HCT116 (cell line): ENCODE results near the gene DDX10. TPM values are rescaled to one million over a fixed set of nuclear protein-coding genes. Genes with fewer than 3 reads are reported as not detected.

ENCODE experiments used
- ATAC-seq: fragments of 200-7000 bp; cut with Tn5 transposase; 2 replicates; pipeline ENCODE4 v1.9.1; 2020; ENCODE audit warnings: mild to moderate bottlenecking, moderate library complexity
- BruUV-seq: library from RNA; stranded (reverse); fragments of 400-500 nt; replicated peaks from 2 replicates; lab custom pipeline; 2021; lab: Mats Ljungman, UMichigan
- CTCF ChIA-PET: fragments of 300-600 bp; sonication (Branson Sonifier 250); formaldehyde crosslinking; loops from one replicate; lab custom pipeline; 2021; ENCODE audit warnings: antibody characterized with exemption; lab: Charles Lee
- POLR2A ChIA-PET: fragments of 300-600, 350-600 bp; sonication (Branson Sonifier 250); formaldehyde crosslinking; loops from one replicate; lab custom pipeline; 2021; ENCODE audit warnings: antibody characterized with exemption; lab: Charles Lee
- RAD21 ChIA-PET, 2 experiments: fragments of 300-600 bp; sonication (Branson Sonifier 250); formaldehyde crosslinking; loops; one replicate each; lab custom pipeline; 2023; ENCODE audit warnings: low total read pairs in 2 of 2; ENCODE audit not compliant: uncharacterized antibody in 2 of 2, unreplicated experiment in 2 of 2, low non-redundant PET in 1 of 2; lab: Charles Lee
- DNase-seq: peaks from one replicate; pipeline ENCODE4 v3.0.0-alpha.2; 2010; ENCODE audit warnings: low read depth, low spot score
- H2AFZ ChIP-seq: fragments of 200-600 bp; shearing (Covaris generic), sonication (generic); 2 replicates; pipeline ENCODE4 v1.6.1; 2017; ENCODE audit warnings: low read depth, mixed run types, mixed read lengths, antibody characterized with exemption, low read length; ENCODE audit not compliant: poor library complexity, severe bottlenecking
- H3K27ac ChIP-seq: 2 replicates; pipeline ENCODE4 v1.5.1; 2012; ENCODE audit warnings: low read depth, low read length
- H3K27me3 ChIP-seq: fragments of 200-600 bp; sonication (generic); 2 replicates; pipeline ENCODE4 v1.6.1; 2016; ENCODE audit warnings: mixed run types, low read length, mixed read lengths; ENCODE audit not compliant: insufficient read depth
- H3K36me3 ChIP-seq, 2 experiments: fragments of 200-500 bp in 1 of 2; fragments of 200-600 bp in 1 of 2; sonication (Bioruptor generic) in 1 of 2; sonication (generic) in 1 of 2; 2 replicates each; pipeline versions ENCODE4 v1.5.1 to v1.6.1; 2014 to 2016; ENCODE audit warnings: low read length in 2 of 2, inconsistent platforms in 1 of 2, mixed read lengths in 1 of 2, mixed run types in 1 of 2; ENCODE audit not compliant: insufficient read depth in 2 of 2, control insufficient read depth in 1 of 2
- H3K4me1 ChIP-seq, 2 experiments: fragments of 200-600 bp in 1 of 2; sonication (generic) in 1 of 2; 2 replicates each; pipeline versions ENCODE4 v1.5.1 to v1.6.1; 2012 to 2017; ENCODE audit warnings: low read length in 2 of 2, inconsistent platforms in 1 of 2, mild to moderate bottlenecking in 1 of 2, mixed read lengths in 1 of 2, mixed run types in 1 of 2, moderate library complexity in 1 of 2; ENCODE audit not compliant: insufficient read depth in 2 of 2, control insufficient read depth in 1 of 2
- H3K4me2 ChIP-seq: fragments of 200-600 bp; sonication (generic); 2 replicates; pipeline ENCODE4 v1.6.1; 2017; ENCODE audit warnings: mixed run types, low read length, mixed read lengths
- H3K4me3 ChIP-seq, 2 experiments: fragments of 200-600 bp in 1 of 2; sonication (generic) in 1 of 2; replicated peaks in 1 of 2; 2 replicates each; pipeline ENCODE4 v1.5.1; 2011 to 2016; ENCODE audit warnings: low read length in 2 of 2, control low read depth in 1 of 2, low read depth in 1 of 2, mild to moderate bottlenecking in 1 of 2, mixed read lengths in 1 of 2, mixed run types in 1 of 2
- H3K79me2 ChIP-seq: fragments of 200-600 bp; sonication (generic); 2 replicates; pipeline ENCODE4 v1.6.1; 2017; ENCODE audit warnings: mild to moderate bottlenecking, mixed run types, low read length, moderate library complexity, mixed read lengths; ENCODE audit not compliant: insufficient read depth
- H3K9ac ChIP-seq: fragments of 200-600 bp; sonication (generic); 2 replicates; pipeline ENCODE4 v1.6.1; 2016; ENCODE audit warnings: low read length, mixed read lengths
- H3K9me2 ChIP-seq: fragments of 200-600 bp; sonication (generic), shearing (Covaris generic); 2 replicates; pipeline ENCODE4 v1.6.1; 2017; ENCODE audit warnings: mixed run types, mild to moderate bottlenecking, moderate library complexity; ENCODE audit not compliant: insufficient read depth
- H3K9me3 ChIP-seq, 2 experiments: fragments of 200-500 bp in 1 of 2; fragments of 200-600 bp in 1 of 2; sonication (Bioruptor generic) in 1 of 2; sonication (generic) in 1 of 2; 2 replicates each; pipeline ENCODE4 v1.6.1; 2014 to 2017; ENCODE audit warnings: low read length in 2 of 2, mixed read lengths in 2 of 2, inconsistent platforms in 1 of 2, low read depth in 1 of 2, mild to moderate bottlenecking in 1 of 2, mixed run types in 1 of 2, moderate library complexity in 1 of 2; ENCODE audit not compliant: control insufficient read depth in 1 of 2, insufficient read depth in 1 of 2
- H4K20me1 ChIP-seq: fragments of 200-600 bp; sonication (generic), shearing (Covaris generic); 2 replicates; pipeline ENCODE4 v1.6.1; 2017; ENCODE audit warnings: mixed run types, mild to moderate bottlenecking, moderate library complexity; ENCODE audit not compliant: insufficient read depth
- CEBPB ChIP-seq: IDR thresholded peaks from 2 replicates; pipeline ENCODE4 v1.6.1; 2012; ENCODE audit warnings: low read depth
- EZH2phosphoT487 ChIP-seq: fragments of 200-600 bp; IDR thresholded peaks from 2 replicates; pipeline ENCODE4 v1.6.1; 2018; ENCODE audit warnings: antibody characterized with exemption, borderline replicate concordance
- FOSL1 ChIP-seq: IDR thresholded peaks from 2 replicates; pipeline ENCODE4 v1.6.1; 2012; ENCODE audit warnings: low read depth
- POLR2A ChIP-seq: IDR thresholded peaks from 2 replicates; pipeline ENCODE4 v1.7.0; 2011; ENCODE audit warnings: borderline replicate concordance; ENCODE audit not compliant: insufficient read depth, insufficient read length; ENCODE audit errors: extremely low read depth
- SIN3A ChIP-seq: IDR thresholded peaks from 2 replicates; pipeline ENCODE4 v1.6.1; 2012; ENCODE audit warnings: low read depth
- SP1 ChIP-seq: IDR thresholded peaks from 2 replicates; pipeline ENCODE4 v1.6.1; 2012; ENCODE audit warnings: low read depth
- ZFX ChIP-seq: fragments of 450-650 bp; IDR thresholded peaks from 2 replicates; pipeline ENCODE4 v1.6.1; 2017
- intact Hi-C: fragments of 100-400 bp; cut with micrococcal nuclease; formaldehyde crosslinking; loops from 2 replicates; pipeline ENCODE4 v1.10.0; 2022
- total RNA-seq: library from RNA; stranded (reverse); gene quantifications from one replicate; pipeline ENCODE4 v1.2.1, GENCODE V29; 2021; ENCODE audit not compliant: unreplicated experiment
- TF ChIP-seq, protein P1 (sequence below): IDR thresholded peaks from 2 replicates; pipeline ENCODE4 v1.6.1; 2012; ENCODE audit warnings: low read depth
- TF ChIP-seq, protein P2 (sequence below): IDR thresholded peaks from 2 replicates; pipeline ENCODE4 v1.6.1; 2011; ENCODE audit warnings: mild to moderate bottlenecking, low read length, moderate library complexity; ENCODE audit not compliant: insufficient replicate concordance; ENCODE audit errors: extremely low read depth
- TF ChIP-seq, protein P3 (sequence below): IDR thresholded peaks from 2 replicates; pipeline ENCODE4 v1.6.1; 2012

DDX10 gene
- total RNA-seq, 1 experiment from 2014 or later = 66.5 TPM

DNA sequence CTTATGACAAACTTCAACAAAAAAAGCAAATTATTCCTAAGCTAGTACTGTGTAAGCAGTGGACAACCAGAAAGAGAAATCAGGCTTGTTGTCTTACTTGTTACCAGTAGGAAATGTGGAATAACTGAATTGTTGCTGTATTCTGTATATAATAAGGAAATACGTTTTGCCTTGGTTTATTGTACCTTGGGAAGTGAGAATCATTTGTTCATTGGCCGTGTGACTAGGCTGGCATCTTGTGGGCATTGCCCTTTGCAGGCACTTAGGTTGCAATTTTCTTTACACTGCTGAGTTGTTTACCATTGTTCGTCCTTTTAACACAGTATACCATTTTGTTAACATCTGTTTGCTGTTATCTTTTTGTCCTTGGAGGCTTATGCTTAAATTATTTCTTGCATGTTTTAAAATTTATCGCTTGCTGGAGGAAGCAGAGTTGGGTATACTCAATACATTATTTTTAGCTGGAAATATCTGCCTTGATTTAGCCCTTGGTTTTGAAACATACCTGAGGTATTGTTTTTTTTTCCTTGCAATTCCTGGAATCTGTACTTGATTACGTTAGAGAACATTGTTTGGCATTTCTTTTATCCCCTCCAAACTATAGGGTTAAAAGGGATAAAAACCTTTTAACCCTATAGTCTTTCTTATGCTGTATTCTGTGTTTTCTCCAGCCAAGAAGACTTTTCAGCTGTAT is 109.3 kb downstream of the DDX10 start:
- Histone ChIP-seq H3K27me3 (no peaks in the 10 kb centered on the region), H3K4me1 (no peaks in the 10 kb centered on the region), H3K9ac (no peak overlapping the region), H4K20me1 (no peaks in the 10 kb centered on the region)
- ATAC-seq = no peak
- ChIA-PET RAD21 (no interaction called here), CTCF (interaction anchor here (1.0 to 2.1 kb wide), 3 partner anchors 14 to 922 kb away, joined by 3 to 7 read pairs (median 3); no protein-coding TSS in a partner anchor)
- intact Hi-C loops = no loop called here
- TF ChIP-seq, protein P1, sequence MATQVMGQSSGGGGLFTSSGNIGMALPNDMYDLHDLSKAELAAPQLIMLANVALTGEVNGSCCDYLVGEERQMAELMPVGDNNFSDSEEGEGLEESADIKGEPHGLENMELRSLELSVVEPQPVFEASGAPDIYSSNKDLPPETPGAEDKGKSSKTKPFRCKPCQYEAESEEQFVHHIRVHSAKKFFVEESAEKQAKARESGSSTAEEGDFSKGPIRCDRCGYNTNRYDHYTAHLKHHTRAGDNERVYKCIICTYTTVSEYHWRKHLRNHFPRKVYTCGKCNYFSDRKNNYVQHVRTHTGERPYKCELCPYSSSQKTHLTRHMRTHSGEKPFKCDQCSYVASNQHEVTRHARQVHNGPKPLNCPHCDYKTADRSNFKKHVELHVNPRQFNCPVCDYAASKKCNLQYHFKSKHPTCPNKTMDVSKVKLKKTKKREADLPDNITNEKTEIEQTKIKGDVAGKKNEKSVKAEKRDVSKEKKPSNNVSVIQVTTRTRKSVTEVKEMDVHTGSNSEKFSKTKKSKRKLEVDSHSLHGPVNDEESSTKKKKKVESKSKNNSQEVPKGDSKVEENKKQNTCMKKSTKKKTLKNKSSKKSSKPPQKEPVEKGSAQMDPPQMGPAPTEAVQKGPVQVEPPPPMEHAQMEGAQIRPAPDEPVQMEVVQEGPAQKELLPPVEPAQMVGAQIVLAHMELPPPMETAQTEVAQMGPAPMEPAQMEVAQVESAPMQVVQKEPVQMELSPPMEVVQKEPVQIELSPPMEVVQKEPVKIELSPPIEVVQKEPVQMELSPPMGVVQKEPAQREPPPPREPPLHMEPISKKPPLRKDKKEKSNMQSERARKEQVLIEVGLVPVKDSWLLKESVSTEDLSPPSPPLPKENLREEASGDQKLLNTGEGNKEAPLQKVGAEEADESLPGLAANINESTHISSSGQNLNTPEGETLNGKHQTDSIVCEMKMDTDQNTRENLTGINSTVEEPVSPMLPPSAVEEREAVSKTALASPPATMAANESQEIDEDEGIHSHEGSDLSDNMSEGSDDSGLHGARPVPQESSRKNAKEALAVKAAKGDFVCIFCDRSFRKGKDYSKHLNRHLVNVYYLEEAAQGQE = no peak
- TF ChIP-seq, protein P2, sequence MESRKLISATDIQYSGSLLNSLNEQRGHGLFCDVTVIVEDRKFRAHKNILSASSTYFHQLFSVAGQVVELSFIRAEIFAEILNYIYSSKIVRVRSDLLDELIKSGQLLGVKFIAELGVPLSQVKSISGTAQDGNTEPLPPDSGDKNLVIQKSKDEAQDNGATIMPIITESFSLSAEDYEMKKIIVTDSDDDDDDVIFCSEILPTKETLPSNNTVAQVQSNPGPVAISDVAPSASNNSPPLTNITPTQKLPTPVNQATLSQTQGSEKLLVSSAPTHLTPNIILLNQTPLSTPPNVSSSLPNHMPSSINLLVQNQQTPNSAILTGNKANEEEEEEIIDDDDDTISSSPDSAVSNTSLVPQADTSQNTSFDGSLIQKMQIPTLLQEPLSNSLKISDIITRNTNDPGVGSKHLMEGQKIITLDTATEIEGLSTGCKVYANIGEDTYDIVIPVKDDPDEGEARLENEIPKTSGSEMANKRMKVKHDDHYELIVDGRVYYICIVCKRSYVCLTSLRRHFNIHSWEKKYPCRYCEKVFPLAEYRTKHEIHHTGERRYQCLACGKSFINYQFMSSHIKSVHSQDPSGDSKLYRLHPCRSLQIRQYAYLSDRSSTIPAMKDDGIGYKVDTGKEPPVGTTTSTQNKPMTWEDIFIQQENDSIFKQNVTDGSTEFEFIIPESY = no peak
- TF ChIP-seq SIN3A (no peak), SP1 (no peak), POLR2A (no peak), FOSL1 (no peak), ZFX (no peak), EZH2phosphoT487 (no peak), CEBPB (no peak)
- TF ChIP-seq, protein P3, sequence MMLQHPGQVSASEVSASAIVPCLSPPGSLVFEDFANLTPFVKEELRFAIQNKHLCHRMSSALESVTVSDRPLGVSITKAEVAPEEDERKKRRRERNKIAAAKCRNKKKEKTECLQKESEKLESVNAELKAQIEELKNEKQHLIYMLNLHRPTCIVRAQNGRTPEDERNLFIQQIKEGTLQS = no peak
- TF ChIP-seq, all 23 proteins: peak for 0
- H3K79me2 ChIP-seq = peaks cover 61% of the 10 kb centered on the region
- POLR2A ChIA-PET = no interaction called here
- no peak overlapping the region for H3K27ac ChIP-seq
- no peak overlapping the region for H3K4me3 ChIP-seq
- DNase-seq = no peak
- no peaks in the 10 kb centered on the region for H3K9me2 ChIP-seq
- no peak overlapping the region for H2AFZ ChIP-seq
- H3K4me2 ChIP-seq = no peak overlapping the region
- no TSS peak for BruUV-seq
- H3K9me3 ChIP-seq = no peaks in the 10 kb centered on the region
- no peaks in the 10 kb centered on the region for H3K36me3 ChIP-seq
